Hematopoietic multipotent progenitor cell (in vitro differentiated cells): ENCODE data around the gene REN. TPM values are rescaled to one million over a fixed set of nuclear protein-coding genes. Genes with fewer than 3 reads are reported as not detected.

Experiments
- DNase-seq, 3 donors: peaks; one replicate each; pipeline ENCODE4 v3.0.0-alpha.2; 2011 to 2015; ENCODE audit warnings: low read depth in 2 of 3, low spot score in 2 of 3
- total RNA-seq: library from RNA; depleted of rRNA; stranded (reverse); fragments of >200 nt; gene quantifications from one replicate; pipeline ENCODE4 v1.2.3, GENCODE V29; 2012

The REN gene
- total RNA-seq, 1 donor: 8.3 TPM

GRCh38 chr1:204192046-204192445 is 25.9 kb upstream of the REN start:
- DNase-seq: no peak

- DNase-seq: no peak
These were observed 25.3 kb upstream of the REN start for GRCh38 chr1:204191456-204191855.

DNA sequence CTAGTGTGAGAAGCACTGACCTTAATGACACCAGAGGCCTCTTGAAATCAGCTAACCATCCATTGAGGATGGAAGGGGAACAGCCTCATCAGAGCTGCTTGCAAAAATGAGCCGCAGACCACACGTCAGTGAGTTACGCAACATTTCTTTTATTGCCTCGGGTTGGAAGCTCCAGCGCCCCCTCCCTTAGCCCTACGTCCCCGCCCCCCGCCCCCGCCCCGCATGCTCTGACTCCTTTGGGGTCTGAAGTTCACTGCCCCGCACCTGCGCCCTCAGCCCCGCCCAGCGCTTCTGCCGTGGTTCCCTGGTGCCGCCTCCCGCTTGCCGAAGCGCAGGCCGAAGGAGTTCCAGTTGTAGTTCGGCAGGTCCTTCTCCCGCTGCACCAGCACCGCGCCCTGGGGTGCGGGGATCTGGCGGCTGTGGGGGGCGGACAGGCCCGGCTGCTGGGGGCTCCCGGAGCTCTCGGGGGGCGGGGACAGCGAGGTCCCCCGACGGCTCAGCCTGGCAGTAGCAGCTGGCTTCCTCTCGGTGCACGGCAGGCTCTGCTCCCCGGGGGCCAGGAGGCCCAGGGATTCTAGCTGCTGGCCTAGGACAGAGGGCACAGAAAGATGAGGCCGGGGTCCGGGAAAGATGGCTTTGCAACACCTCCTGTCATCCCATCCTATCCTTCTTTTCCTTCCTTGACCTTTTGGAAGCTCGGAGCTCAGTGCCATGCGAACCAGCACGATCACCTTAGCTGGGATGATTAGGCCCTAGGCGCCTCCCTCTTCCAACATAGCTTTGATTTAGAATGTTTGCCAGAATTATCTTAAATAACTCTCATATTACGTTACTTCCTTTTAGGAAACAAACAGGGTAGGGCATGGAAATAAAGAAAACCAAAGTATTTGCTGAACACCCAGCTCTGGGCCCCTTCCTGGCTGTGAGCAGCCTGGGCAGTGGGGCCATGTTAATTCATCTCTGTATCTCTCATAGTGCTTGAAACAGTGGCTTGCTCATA is 24.4 kb upstream of the REN start:
- DNase-seq: peak in 2 of 3 donors; percentile 84 to 85

DNA sequence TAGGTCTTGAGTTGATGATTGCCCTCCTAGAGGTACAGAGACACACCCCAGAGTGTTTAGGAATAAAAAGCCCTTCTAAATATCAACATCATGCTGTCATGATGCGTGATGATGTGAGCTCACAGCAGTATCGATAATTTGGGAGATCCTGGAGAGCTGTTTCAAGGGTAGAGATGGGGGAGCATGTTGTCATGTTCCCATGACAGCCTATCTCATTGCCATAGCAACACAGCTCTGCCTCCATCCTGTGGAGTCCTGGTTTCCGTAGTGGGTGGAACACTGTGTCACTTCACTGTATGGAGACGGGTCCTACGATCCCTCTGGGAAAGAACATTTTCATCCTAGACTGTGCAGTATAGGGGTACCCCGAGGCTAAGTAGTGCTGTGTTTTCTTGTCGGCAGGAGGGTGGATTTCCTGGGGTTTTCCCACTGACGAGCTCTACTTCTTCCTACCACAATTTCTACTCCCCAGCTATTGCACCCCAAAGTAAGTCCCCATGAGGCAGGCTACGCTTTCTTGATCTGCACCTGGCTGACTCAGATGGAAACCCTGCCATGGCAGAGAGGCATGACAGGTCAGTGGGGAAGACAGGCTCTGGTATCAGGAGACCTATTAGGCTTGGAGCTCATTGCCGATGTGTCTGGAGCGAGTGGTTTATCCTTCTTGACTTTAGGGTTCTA is 23.0 kb upstream of the REN start:
- DNase-seq: no peak

- DNase-seq: no peak
These were observed 20.5 kb upstream of the REN start for GRCh38 chr1:204186597-204186996.

GRCh38 chr1:204181116-204181515 is 15.0 kb upstream of the REN start:
- no peak for DNase-seq

DNA sequence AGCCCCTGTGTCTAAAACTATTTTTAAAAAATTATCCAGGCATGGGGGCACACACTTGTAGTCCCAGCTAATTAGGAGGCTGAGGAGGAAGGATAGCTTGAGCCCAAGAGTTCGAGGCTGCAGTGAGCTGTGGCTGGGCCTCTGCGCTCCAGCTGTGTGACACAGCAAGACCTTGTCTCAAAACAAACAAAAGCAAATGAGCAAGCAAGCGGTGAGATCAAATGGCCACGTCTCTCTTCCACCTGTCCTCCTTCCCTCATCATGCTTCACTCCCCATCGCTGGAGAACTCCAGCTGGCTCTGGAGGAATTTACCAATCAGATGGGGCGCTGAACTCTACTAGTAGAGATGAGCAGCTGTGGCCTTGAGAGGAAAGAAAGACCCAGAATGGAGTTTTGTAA is 14.0 kb upstream of the REN start:
- no peak for DNase-seq

- DNase-seq: peak in 1 of 3 donors; percentile 55
These were observed 12.5 kb upstream of the REN start for GRCh38 chr1:204178487-204179281.

DNA sequence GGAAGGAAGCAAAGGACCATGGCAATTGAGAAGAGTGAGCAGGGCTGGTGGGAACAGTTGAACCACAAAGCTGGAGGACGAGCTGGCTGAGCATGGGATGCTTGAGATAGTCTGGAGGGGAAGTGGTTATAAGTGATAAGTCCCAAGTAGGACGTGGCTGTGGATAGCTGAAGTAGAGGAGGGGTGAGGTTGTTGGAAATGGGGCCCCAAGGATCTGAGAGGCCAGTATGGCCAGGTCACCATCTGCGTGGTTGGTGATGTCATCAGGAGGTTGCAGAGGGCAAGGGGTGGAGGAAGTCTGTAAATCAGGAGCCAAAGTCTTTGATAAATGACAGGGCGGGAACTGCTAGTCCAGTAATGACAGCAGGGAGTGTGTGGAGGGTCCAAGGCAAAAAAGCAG is 11.0 kb upstream of the REN start:
- peak in 2 of 3 donors; percentile 40 to 43 for DNase-seq

- no peak for DNase-seq
These were observed 9.9 kb upstream of the REN start for GRCh38 chr1:204176049-204176448.

GRCh38 chr1:204174958-204175357 is 8.8 kb upstream of the REN start:
- DNase-seq: no peak

DNA sequence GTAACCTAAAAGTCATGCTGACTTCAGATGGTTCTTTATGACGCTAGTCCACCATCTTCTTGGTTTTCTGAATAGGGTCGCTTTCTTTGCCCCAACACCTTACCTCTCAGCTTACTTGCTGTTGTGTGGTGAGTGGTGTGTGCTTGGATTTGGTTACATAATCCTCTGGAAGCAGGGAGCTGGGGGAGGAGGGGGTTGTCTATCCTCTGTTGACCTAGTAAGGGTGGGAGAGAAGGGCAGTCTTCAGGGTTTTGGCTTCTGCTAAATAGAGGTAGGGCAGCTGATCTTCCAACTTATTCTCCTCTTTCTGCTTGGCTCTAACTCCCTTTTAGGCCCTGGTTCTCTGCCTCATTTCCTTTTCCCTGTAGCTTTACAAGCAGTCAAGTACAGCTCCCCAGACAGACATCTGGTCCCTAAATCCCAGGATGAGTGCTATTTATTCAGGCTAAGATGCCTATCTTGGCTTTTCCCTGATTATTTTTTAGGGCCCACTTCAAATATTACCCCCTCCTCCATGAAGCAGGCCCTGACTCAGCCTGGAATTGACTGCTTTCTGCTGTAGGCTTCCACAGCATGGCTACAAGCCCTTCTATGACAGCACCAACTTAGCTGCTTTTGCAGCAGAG is 6.4 kb upstream of the REN start:
- no peak for DNase-seq

DNA sequence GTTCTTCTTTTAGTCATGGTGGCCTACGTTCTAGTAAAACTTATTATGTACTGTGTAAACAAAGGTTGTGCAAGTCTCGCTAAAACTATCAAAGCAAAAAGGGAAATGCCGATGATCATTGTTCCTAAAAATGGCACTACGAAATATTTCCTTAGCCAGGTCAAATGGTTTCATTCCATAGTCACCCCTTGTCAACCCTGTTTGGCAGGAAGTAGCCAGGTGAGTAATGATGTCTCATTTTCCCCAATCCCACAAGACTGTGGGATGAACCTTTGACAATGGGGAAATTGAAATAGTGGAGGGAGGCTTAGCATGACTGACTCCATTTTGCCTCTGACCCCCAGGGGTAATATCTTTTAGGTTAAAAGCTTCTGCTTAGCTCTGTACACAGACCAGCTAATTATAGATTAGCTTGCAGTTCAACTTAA is 5.6 kb upstream of the REN start:
- no peak for DNase-seq

DNA sequence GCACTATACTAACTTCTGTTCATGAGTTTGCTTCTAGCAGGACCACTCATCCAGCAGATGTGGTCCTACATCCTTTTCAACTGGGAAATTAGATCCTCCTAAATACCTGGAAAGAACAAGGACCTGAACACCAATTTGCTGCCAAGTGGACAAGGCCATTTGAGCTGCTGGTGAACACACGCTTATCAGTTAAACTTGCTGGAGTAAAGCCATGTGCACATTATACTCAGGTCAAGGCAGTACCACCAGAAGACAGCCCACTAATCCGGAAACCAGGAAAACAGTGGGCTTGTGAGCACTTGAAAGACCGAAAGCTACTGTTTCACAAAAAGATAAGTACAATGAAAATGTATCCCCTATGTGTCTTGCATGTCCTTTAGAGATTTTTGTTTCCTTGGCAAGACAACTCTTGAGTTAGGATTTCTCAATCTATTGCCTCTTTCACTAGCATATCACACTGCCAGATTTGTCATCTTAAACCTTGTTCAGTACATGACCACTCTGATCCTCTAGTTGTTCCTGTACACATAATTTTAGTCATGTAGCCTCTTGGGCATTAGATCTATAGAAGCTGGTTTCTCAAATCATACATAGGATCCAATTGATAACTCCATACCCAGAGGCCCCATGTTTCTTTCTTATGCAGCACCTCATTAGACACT is 4.5 kb upstream of the REN start:
- DNase-seq: no peak

DNA sequence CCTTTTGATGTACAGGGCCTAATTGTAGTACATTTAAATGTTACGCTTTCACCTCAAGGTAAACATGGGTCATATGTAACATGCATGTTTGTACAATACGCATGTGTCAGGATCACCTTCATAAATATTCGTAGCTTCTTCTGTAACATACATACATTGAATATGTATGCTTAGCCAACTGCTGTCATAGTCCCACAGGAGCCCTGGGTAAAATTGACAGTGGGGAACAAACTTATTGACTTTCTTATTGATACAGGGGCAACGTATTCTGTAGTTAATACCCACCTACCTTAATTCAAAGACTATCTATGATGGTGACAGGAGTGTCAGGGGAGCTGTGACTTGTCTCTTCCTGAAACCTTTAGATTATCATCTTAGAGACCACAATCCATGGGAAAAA is 3.7 kb upstream of the REN start:
- peak in 1 of 3 donors; percentile 34 for DNase-seq

GRCh38 chr1:204167730-204168129 is 1.6 kb upstream of the REN start:
- DNase-seq: no peak

DNA sequence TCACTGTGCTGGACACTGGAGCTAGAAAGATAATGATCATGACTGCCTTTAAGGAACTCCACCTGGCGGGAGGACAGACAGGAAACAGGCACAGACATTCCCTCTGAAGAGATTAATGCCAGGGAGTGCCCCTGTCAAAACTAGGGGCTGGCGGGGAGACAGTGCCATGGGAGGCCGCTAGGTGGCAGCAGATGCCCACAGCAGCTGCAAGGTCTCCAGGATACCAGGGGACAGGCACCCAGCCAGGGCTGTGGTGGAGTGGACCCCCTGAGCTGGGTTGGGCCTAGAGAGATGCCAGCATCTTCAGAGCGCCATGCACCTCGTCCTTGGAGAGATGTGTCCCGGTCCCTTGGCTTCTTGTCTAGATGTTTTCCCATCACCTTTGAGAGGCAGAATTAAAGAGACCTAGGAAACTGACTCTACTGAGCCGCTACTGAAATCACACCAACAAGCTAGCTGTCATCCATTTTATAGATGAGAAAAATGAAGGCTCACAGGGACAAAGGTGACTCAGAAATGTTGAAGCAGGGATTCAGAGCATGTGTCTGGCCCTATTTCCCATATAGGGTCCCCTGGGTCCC is 3.6 kb downstream of the REN start:
- peak; percentile 50 to 79 (median 64) for DNase-seq

GRCh38 chr1:204161609-204162493 is 4.3 kb downstream of the REN start:
- no peak for DNase-seq

- peak in 1 of 3 donors; percentile 60 for DNase-seq
These were observed 8.2 kb downstream of the REN start for GRCh38 chr1:204157962-204158361.
